NCI-H187 treated with DMSO at 0.1 percent for 48 hours (cell line): Measurements from ENCODE around the gene TMTC2.
"Not testable (repeated sequence)": the region's sequence is repeated elsewhere in the genome, so short reads cannot be mapped to it uniquely, and the experiment has no call there.

ENCODE experiments used
- DNase-seq: peaks from one replicate; lab custom pipeline; 2025; lab: John Stamatoyannopoulos, UW

Gene TMTC2

DNA sequence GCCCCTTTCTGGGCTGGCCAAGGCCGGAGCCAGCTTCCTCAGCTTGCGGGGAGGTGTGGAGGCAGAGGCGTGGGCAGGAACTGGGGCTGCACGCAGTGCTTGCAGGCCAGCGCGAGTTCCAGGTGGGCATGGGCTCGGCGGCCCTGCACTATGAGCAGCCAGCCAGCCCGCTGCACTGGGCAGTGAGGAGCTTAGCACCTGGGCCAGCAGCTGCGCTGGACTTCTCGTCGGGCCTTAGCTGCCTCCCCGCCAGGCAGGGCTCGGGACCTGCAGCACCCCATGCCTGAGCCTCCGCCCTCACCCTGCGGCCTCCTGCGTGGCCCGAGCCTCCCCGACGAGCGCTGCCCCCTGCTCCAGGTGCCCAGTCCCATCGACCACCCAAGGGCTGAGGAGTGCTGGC, 42.0 kb downstream of the TMTC2 start:
- DNase-seq, result no peak

GRCh38 chr12:82730953-82731459, 44.3 kb downstream of the TMTC2 start:
- DNase-seq, result no peak

DNA sequence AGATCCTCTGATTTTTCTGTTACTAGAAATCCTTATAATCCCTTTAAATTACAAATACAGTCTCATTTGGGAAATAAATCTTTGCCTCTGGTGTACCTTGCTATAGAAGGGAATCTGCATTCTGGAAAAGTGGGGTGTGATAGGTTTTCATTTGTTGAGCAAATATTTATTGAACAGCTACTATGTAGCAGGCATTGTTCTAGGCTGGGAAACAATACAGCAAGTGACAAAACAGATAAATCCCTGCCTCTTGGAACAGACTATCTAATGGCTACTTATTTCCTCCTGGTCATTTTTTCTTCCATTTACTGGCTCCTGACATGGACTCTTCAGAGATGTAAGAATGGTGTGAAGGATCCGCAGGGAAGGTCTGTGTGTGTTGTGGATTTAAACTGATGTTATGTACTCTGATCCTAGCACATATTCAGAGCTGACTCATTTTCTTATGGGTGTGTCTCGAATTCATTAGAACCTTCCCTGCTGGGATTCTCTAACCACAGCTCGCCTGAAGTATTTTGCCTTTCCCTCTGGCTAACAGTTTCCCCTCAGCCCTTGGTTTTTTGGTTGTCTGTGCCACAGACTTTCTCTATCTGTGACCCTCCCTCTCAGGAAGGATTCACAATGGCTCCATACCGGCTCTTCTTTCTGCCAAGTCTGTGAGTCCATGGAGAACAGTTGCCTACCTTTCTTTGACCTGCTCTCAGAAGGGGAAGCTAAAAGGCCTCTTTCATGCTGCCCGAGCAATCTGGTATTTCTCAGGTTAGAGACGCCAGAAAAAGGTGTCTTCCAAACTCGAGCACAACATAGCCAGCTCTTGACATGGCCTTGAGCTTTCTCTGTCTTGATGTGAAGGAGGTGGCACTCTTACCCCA, 53.7 kb downstream of the TMTC2 start:
- no peak for DNase-seq

DNA sequence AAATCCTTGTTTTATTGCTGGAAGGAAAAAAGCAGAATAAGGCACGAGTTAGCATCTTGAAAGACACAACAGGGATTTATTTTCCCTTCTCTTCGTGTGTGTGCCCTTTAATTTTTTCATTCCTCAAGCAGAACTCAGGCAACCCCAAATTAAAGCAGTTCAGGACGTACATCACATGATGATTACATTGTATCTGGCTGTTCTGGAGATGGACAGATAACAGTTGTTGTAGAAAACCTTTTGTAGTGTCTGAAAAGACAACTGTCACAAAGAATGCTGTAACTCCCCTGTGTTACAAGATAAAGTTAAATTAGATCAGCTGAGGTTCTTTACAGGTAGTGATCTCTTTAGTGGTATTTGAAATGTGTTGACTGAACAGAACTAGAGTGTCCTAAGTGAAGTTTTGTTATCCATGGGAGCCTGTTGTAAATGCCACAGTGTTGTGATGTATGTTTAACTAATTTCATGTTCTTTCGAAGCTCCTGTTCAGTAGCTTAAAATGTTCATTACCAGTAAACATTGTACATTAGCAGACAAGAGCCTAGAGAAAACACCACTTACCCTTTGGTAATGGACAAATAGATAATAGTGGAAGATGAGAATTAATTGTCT, 58.5 kb downstream of the TMTC2 start:
- DNase-seq, result no peak

- DNase-seq, result no peak
These were observed 59.1 kb downstream of the TMTC2 start for GRCh38 chr12:82745807-82746206.

- no peak for DNase-seq
These were observed 60.0 kb downstream of the TMTC2 start for GRCh38 chr12:82746668-82747067.

DNA sequence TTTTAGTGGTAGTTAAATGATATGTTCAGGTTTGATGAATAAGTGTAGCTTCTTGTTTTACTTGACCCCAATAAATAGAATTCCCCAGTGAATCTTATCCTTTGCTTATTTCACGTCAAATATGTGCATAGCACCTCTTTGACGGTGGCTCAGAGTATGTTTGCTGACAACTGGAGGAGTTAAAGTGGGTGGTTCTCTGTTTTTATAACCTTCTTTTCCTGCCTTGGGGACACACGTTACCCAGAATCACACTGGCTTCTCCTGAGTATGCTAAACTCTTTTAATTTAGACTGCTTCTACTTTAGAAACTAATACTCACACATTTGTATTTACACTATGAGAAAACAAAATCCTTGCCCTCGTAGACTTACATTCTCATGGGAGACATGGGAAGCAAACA, 62.3 kb downstream of the TMTC2 start:
- no peak for DNase-seq

DNA sequence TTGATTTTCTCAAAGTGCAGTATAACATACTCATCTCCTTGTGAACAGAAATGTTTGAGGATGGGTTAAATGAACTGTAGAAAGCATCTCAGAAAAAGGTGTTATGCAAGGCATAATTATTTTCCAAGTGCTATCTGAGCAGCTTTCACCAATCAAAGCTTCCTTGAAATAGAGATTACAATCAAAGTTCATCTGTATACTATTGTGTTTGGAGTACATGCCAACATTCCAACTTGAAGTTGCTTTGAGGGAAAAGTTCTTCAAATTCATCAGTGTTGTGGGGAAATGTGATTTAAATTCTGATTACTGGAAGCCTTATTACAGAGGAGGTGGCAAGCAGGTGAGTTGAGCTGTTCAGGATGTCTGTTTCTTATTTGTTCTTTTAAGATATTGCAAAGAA, 68.2 kb downstream of the TMTC2 start:
- no peak for DNase-seq

DNA sequence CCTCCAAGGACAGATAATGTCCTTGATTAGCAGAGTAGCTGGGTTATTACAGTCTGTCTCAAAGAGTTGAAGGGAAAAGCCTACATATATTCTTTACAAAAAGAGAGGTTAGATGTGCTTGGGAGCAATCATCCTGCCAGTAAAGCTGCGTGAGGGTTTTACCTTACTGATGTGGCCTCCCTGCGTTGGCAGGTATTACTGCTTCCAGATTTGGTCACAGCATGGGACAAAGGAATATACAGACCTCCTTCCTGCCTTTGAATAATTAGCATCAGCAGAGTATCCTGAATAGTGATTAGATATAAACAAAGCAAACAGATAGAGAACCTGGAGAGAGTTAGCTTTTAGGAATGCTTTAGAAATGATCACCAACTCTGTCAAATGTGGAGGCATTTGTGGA, 69.6 kb downstream of the TMTC2 start:
- no peak for DNase-seq

GRCh38 chr12:82757059-82757458, 70.4 kb downstream of the TMTC2 start:
- DNase-seq, result no peak

DNA sequence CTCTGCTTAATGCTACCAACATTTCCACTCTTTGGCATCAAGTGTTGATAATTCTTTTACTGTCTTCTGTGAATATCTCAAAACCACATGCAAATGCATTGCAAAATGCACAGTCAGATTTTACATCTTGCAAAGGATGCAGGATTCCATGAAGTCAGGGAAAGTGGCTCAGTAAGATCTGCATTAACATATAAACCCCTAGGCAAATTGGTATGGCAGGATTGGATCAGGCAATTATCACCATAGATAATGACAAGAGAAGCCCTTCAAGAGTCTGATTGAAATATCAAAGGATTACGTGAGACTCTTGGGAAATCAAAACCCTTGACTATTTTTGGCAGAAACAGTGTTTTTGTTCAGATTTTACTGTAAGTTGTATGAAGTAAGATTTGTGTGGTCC, 71.0 kb downstream of the TMTC2 start:
- DNase-seq, result no peak

DNA sequence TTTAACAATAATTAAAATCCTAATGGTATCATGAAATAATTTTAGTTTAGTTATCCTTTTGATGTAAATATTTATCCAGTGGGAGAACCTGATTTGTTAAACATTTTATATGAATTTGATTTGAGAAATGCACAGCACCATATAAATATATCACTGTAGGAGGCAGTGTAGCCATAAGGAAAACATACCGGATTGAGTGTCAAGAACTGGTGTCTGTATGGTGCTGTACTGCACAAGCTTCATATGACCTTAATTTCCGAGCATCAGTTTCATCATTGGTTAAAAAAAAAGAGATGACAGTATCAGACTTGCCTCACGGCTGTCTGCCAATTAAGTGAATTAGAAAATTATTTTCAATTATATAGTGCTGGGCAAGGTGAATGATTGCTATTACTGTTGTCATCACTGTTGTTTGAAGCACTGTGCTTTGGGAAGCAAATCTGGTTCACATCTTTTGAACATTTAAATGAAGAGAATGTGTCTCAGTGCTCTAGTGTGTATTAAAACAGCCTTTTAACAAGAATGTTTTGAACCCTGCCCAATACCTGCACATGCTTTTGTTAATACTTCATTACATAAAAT, 72.1 kb downstream of the TMTC2 start:
- no peak for DNase-seq

GRCh38 chr12:82760423-82760822, 73.7 kb downstream of the TMTC2 start:
- DNase-seq, result no peak

DNA sequence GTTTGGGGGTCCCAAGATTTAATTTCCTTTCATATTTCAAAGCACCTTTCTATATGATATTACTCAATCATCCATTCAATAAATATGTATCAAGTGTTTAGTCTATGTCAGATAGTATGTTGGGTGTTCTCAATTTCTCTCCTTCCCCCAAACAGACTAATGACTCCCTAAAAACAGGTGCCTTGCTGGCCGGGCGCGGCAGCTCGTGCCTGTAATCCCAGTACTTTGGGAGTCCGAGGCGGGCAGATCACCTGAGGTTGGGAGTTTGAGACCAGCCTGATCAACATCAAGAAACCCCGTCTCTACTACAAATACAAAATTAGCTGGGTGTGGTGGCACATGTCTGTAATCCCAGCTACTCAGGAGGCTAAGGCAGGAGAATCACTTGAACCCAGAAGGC, 78.5 kb downstream of the TMTC2 start:
- not testable (repeated sequence) for DNase-seq

GRCh38 chr12:82765971-82766705, 79.4 kb downstream of the TMTC2 start:
- DNase-seq, result no peak

- DNase-seq, result no peak
These were observed 88.0 kb downstream of the TMTC2 start for GRCh38 chr12:82774666-82775065.

GRCh38 chr12:82780517-82780916, 93.8 kb downstream of the TMTC2 start:
- no peak for DNase-seq

DNA sequence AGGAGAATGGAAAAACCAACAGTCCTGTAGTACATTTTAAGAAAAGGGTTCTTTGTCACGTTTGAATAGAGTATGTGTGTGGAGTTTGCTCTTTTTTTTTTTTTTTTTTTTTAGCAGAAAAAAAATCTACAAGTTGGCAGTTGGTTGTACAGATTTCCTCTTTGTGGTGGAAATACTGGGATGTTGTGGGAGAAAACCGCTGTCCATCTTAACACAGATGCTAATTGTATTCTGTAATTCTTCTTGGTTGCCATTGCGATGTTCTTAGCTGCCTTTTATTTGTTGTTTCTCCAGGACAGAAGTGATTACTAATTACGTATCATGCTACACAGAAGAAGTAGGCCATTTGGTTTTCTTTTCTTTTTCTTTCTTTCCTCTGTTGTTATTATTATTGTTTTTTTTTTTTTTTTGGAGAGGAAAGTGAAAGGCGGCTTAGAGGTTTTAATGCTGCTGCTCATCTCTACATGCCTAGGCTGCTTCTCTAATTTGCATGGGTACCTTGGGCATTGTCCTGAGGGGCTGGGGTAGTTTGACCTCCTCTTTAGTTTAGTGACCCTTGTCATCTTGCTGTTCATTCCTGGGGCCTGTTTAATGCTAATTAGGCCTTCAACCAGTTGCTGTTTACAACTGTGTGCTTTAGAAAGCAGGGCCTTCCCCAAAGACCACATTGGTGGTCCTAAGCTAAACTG, 94.7 kb downstream of the TMTC2 start:
- no peak for DNase-seq

GRCh38 chr12:82783435-82783834, 96.7 kb downstream of the TMTC2 start:
- DNase-seq, result no peak

DNA sequence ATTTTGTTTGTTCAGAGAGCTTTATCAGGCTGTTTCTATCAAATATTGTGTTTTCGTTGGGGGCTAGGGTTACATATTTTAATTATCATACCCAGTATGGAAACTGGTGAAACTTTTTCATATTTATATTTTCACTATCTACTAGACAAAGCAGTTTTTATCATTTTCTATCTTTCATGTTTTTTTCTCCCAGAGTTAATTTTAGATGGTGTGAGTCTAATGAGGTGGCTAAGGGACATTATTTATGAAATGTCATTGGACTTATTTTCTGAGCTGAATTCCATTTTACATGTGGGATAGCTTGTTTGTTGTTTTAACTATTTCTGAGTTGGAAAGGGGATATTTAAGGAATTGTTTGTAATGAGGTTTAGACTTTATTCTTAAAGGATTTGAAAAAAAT, 100.3 kb downstream of the TMTC2 start:
- DNase-seq, result no peak

DNA sequence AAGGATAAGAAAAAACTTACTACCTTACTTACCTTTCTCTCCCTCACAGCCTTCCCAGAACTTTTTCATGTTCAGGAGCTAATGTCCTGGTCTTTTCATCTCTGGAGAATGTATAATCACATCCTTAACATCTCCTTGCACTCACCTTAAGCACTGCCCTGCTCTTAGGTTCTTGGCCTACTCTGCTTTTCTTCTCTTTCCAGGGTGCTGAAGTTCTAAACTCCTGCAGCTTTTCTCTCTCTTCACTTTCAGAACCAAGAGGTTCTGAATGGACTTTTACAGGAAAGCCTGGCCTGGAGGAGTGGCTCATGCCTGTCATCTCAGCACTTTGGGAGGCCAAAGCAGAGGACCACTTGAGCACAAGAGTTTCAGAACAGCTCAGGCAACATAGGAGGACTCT, 101.9 kb downstream of the TMTC2 start:
- no peak for DNase-seq

DNA sequence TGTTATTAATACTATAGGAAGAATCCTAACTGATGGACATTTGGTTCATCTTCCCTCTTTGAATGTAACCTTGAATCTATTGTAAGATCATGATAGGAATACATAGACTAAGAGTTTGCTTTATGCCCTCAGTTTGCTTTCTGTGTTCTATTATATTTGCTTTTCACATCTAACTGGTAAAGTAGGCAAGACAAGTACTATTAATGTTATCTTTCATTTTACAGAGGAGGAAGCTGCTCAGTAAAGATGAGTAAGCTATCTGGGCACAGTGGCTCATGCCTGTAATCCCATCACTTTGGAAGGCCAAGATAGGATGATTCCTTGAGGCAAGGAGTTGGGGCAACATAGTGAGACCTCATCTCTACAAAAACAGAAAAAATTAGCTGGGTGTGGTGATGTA, 103.0 kb downstream of the TMTC2 start:
- no peak for DNase-seq
